NCI-H2196 treated with DMSO at 0.1 percent for 48 hours (cell line): ENCODE measurements around the gene OPCML.

Source experiments
- DNase-seq: peaks from one replicate; lab custom pipeline; 2025; ENCODE audit not compliant: unreplicated experiment; lab: John Stamatoyannopoulos, UW

OPCML gene

GRCh38 chr11:133305208-133305956 is 226.9 kb downstream of the OPCML start:
- DNase-seq, result no peak

- DNase-seq, result no peak
Measured at GRCh38 chr11:133303262-133303661, 229.0 kb downstream of the OPCML start.

GRCh38 chr11:133302056-133302455 is 230.2 kb downstream of the OPCML start:
- no peak for DNase-seq

GRCh38 chr11:133300666-133301065 is 231.6 kb downstream of the OPCML start:
- DNase-seq, result no peak

GRCh38 chr11:133291780-133292179 is 240.5 kb downstream of the OPCML start:
- no peak for DNase-seq

- no peak for DNase-seq
Measured at GRCh38 chr11:133285359-133285758, 246.9 kb downstream of the OPCML start.

- no peak for DNase-seq
Measured at GRCh38 chr11:133284156-133284555, 248.1 kb downstream of the OPCML start.

GRCh38 chr11:133277886-133278285 is 254.4 kb downstream of the OPCML start:
- DNase-seq, result no peak

- DNase-seq, result no peak
Measured at GRCh38 chr11:133271871-133272776, 260.2 kb downstream of the OPCML start.

- DNase-seq, result no peak
Measured at GRCh38 chr11:133271206-133271605, 261.1 kb downstream of the OPCML start.

- no peak for DNase-seq
Measured at GRCh38 chr11:133269267-133269666, 263.0 kb downstream of the OPCML start.

GRCh38 chr11:133266986-133267385 is 265.3 kb downstream of the OPCML start:
- no peak for DNase-seq

- no peak for DNase-seq
Measured at GRCh38 chr11:133265530-133266035, 266.7 kb downstream of the OPCML start.

- DNase-seq, result no peak
Measured at GRCh38 chr11:133263332-133263731, 269.0 kb downstream of the OPCML start.

- DNase-seq, result no peak
Measured at GRCh38 chr11:133258751-133259150, 273.6 kb downstream of the OPCML start.

GRCh38 chr11:133254601-133255000 is 277.7 kb downstream of the OPCML start:
- no peak for DNase-seq

- no peak for DNase-seq
Measured at GRCh38 chr11:133253570-133253969, 278.7 kb downstream of the OPCML start.

- no peak for DNase-seq
Measured at GRCh38 chr11:133251841-133252240, 280.5 kb downstream of the OPCML start.

GRCh38 chr11:133249530-133249929 is 282.8 kb downstream of the OPCML start:
- DNase-seq, result no peak

- no peak for DNase-seq
Measured at GRCh38 chr11:133249065-133249464, 283.2 kb downstream of the OPCML start.

- DNase-seq, result no peak
Measured at GRCh38 chr11:133243832-133244231, 288.5 kb downstream of the OPCML start.
